Measurements from ENCODE around the gene RPF1.
"Not testable (repeated sequence)": the region's sequence is repeated elsewhere in the genome, so short reads cannot be mapped to it uniquely, and the experiment has no call there.

RPF1 gene

GRCh38 chr1:84493747-84494146, 14.7 kb downstream of the RPF1 start:
- no peak for DNase-seq (ENCODE audit: low spot score)

GRCh38 chr1:84496498-84496897, 17.4 kb downstream of the RPF1 start:
- no peak for DNase-seq (ENCODE audit: low spot score)

GRCh38 chr1:84497631-84498275, 18.7 kb downstream of the RPF1 start:
- no peak for DNase-seq (ENCODE audit: low spot score)

DNA sequence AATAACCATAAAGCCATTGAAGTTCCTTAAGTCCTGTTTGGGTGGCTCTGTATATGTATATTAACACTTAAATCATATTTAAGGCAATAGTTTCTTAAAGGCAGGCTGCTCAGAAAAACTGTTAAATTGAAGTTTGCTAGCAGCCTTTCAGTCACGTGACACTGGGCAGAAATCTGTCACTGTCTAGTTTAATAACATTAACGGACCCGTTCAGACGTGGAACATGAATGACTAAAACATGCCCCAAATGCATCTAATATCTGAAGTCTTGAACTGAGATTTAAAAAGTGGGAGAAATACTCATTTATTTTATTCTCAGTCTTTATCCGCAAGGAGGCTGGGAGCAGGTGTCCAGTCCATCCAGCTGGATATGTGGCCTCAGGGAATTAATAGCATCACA, 23.9 kb downstream of the RPF1 start:
- no peak for DNase-seq (ENCODE audit: low spot score)

GRCh38 chr1:84504580-84505492, 25.8 kb downstream of the RPF1 start:
- DNase-seq (ENCODE audit: low spot score): no peak

DNA sequence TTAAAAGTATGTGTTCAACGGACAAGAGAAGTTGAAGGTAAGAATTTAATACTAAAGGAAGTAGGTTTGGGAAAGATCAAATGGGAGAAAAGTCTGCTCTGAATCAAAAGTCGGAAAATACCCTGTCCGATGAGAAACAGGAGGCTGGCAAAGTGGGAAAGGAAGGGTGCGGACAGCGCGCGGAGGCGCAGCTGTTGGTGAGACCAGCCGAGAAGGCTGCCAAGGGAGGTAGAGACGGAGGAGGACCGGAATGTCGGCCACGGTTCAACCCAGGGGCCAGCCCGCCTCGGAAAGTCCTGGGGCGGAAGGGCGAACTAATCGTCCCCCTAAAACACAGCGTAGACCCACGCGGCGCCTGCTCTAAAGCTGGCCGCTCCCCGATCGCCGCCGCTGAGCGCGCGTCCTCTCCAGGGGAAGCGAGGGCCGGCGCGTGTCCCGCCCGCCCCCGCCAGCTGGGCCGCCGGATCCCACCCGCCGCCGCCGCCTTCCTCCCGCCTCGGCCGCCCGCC, 26.5 kb downstream of the RPF1 start:
- no peak for DNase-seq (ENCODE audit: low spot score)

DNA sequence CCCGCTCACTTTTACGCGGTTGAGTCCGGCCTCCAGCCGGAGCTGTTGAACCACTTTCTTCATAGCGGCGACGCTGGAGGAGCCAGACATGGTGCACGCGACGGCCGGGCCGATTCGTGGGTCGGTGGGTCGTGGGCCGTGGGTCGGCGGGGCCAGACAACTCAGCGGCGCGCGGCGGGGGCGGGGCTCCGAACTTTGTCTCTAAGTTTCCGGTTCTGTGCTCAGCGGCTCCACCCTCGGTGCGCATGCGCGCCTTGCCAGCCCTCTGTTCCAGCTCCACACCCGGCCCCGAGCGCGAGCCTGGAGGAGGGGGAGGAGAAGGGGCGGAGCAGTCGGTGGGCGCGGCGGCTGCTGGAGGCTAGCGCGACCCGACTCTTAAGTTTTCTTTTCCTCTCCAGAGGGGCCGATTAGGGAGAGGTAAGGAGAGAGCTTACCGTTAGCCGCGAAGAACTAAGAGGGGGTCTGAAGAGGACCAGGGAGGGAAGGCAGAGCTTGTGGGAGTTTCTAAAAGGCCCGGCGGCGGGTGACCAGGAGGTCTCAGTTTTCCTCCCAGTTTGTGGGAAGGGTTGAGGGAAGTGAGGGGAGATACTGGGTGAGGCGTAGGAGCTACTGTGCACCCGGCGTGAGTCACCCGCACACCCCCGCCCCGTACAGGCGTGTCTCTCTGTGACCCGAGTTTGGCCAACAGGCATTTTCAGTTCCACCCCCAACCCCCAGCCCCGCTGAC, 27.1 kb downstream of the RPF1 start, which contains the start of the genes GNG5 and SPATA1:
Gene GNG5, minus strand, starts transcription at position 580 of the 727 bp plus-strand sequence. Its CDS starts 490 bp downstream, at position 90.
Gene SPATA1, plus strand, starts transcription at position 385 of the 727 bp plus-strand sequence. CDS start 9,974 bp downstream, outside the sequence.
- peak; percentile 98 for DNase-seq (ENCODE audit: low spot score)

GRCh38 chr1:84506729-84507453, 27.8 kb downstream of the RPF1 start:
- no peak for DNase-seq (ENCODE audit: low spot score)

GRCh38 chr1:84507887-84508286, 28.8 kb downstream of the RPF1 start:
- not testable (repeated sequence) for DNase-seq (ENCODE audit: low spot score)

DNA sequence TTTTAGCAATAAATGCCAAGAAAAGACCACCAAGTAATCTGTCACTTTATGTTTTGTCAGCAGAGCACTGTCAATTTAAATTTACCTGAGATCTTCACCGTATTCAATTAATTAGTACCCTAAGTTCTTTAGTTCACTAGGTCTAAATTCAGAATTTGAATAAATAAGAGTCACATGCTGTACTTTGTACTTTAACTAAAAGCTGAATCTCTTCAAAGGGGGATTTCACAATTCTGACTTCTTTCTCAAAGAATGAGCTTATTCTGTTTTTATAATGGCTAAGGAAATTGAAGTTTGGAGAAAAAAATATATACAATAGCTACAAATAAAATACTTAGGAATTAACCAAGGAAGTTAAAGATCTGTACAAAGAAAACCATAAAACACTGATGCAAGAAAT, 29.4 kb downstream of the RPF1 start:
- no peak for DNase-seq (ENCODE audit: low spot score)

GRCh38 chr1:84509029-84509428, 30.0 kb downstream of the RPF1 start:
- DNase-seq (ENCODE audit: low spot score): no peak

- no peak for DNase-seq (ENCODE audit: low spot score)
Observed at GRCh38 chr1:84510165-84510564, 31.1 kb downstream of the RPF1 start.

GRCh38 chr1:84510668-84511067, 31.6 kb downstream of the RPF1 start:
- DNase-seq (ENCODE audit: low spot score): no peak

- no peak for DNase-seq (ENCODE audit: low spot score)
Observed at GRCh38 chr1:84524590-84524989, 45.5 kb downstream of the RPF1 start.

GRCh38 chr1:84525779-84526178, 46.7 kb downstream of the RPF1 start:
- DNase-seq (ENCODE audit: low spot score): no peak

DNA sequence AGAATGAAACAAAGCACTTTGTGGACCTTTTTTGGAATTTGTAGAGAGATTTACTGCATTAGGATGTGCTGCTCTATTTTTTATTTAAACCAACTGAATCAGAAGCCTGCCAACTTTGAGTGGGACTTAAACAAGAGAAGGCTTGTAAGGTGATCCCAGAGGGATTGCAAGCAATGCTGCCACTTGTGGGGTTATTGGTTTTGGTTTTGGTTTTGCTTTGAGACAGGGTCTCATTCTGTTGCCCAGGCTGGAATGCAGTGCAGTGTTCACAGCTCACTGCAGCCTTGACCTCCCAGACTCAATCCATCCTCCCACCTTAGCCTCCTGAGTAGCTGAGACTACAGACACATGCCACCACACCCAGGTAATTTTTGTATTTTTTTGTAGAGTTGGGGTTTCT, 59.5 kb downstream of the RPF1 start:
- DNase-seq (ENCODE audit: low spot score): no peak

GRCh38 chr1:84539972-84540371, 60.9 kb downstream of the RPF1 start:
- no peak for DNase-seq (ENCODE audit: low spot score)

DNA sequence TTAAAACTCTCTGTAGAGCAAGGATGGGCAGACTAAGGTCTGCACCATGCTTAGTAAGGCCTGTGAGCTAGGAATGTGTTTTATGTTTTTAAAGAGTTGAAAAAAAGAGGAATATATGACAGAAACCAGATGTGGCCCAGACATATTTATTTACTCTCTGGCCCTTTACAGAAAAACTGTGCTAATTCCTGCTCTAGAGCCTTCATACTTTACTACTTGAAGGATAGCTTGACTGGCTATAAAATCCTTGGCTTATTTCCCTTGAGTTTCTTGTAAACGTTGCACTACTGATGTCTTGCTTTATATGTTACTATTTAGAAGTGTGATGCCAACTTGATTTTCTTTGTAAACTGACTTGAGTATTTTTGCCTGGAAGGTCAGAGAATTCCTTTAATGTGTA, 61.7 kb downstream of the RPF1 start:
- no peak for DNase-seq (ENCODE audit: low spot score)

GRCh38 chr1:84541679-84542078, 62.6 kb downstream of the RPF1 start:
- no peak for DNase-seq (ENCODE audit: low spot score)

All from ecto neural progenitor cell (in vitro differentiated cells).